Measurements from ENCODE around the gene PTPRM.

- TF ChIP-seq POLR2A (IDR thresholded peaks at IDR 0.05; ENCODE audit: low read depth, low read length): no peak
- TF ChIP-seq POLR2AphosphoS5 (IDR thresholded peaks at IDR 0.05; ENCODE audit: low read depth, low read length): no peak
- no peak for TF ChIP-seq POU2F2 (IDR thresholded peaks at IDR 0.05; ENCODE audit: low read depth, low read length)
These were observed 158.8 kb downstream of the PTPRM start for GRCh38 chr18:7725897-7726296.

Data from GM12891 (cell line).